ENCODE results near the gene FEN1.

DNA sequence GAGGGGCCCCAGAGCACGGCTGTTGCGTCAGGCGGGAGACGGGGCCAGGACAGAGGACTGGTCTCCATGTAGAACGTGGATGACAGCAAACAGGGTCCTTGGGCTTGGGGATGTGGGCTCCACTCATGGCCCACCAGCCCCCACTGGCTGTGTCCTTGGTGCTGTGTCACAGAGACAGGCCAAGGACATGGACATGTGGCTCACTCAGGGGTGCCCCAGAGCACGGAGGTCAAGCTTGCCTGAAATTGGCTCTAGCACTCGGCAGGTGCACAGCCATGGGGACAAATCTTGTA is 49.8 kb downstream of the FEN1 start:
- no peak for TF ChIP-seq EZH2 (IDR thresholded peaks at IDR 0.05)
- TF ChIP-seq, protein P1, sequence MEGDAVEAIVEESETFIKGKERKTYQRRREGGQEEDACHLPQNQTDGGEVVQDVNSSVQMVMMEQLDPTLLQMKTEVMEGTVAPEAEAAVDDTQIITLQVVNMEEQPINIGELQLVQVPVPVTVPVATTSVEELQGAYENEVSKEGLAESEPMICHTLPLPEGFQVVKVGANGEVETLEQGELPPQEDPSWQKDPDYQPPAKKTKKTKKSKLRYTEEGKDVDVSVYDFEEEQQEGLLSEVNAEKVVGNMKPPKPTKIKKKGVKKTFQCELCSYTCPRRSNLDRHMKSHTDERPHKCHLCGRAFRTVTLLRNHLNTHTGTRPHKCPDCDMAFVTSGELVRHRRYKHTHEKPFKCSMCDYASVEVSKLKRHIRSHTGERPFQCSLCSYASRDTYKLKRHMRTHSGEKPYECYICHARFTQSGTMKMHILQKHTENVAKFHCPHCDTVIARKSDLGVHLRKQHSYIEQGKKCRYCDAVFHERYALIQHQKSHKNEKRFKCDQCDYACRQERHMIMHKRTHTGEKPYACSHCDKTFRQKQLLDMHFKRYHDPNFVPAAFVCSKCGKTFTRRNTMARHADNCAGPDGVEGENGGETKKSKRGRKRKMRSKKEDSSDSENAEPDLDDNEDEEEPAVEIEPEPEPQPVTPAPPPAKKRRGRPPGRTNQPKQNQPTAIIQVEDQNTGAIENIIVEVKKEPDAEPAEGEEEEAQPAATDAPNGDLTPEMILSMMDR (IDR thresholded peaks at IDR 0.05): no peak
- TF ChIP-seq EZH2phosphoT487 (IDR thresholded peaks at IDR 0.05): no peak

All from neural progenitor cell (in vitro differentiated cells).